GM23338 (cell line): ENCODE measurements around the gene VAPB. TPM values are rescaled to one million over a fixed set of nuclear protein-coding genes. Genes with fewer than 3 reads are reported as not detected.

Source experiments
- ATAC-seq: fragments of 200-7000 bp; cut with Tn5 transposase; 3 replicates; pipeline ENCODE4 v1.9.1; 2020
- DNase-seq: peaks from one replicate; pipeline ENCODE4 v3.0.0-alpha.2; 2015; ENCODE audit warnings: low spot score
- H2AFZ ChIP-seq: fragments of 200-600 bp; sonication (generic); 2 replicates; pipeline ENCODE4 v1.8.0; 2016; ENCODE audit warnings: antibody characterized with exemption, mild to moderate bottlenecking, moderate library complexity
- H3F3A ChIP-seq: fragments of 200-600 bp; sonication (generic); replicated peaks from 2 replicates; pipeline ENCODE4 v1.8.0; 2017; ENCODE audit warnings: antibody characterized with exemption, mixed run types, low read depth
- H3K27ac ChIP-seq: fragments of 200-600 bp; sonication (generic); 2 replicates; pipeline ENCODE4 v1.6.1; 2016; ENCODE audit warnings: low read depth
- H3K27me3 ChIP-seq: fragments of 200-600 bp; sonication (generic); 2 replicates; pipeline ENCODE4 v1.8.0; 2016; ENCODE audit warnings: mild to moderate bottlenecking, mixed run types, moderate library complexity; ENCODE audit not compliant: insufficient read depth
- H3K36me3 ChIP-seq: fragments of 200-600 bp; sonication (generic); 2 replicates; pipeline ENCODE4 v1.8.0; 2016; ENCODE audit warnings: mild to moderate bottlenecking; ENCODE audit not compliant: insufficient read depth
- H3K4me1 ChIP-seq: fragments of 200-600 bp; sonication (generic); 2 replicates; pipeline ENCODE4 v1.8.0; 2016; ENCODE audit warnings: mild to moderate bottlenecking, moderate library complexity; ENCODE audit not compliant: insufficient read depth
- H3K4me2 ChIP-seq: fragments of 200-600 bp; sonication (generic); 2 replicates; pipeline ENCODE4 v1.7.1; 2017; ENCODE audit warnings: mixed run types
- H3K4me3 ChIP-seq: fragments of 200-600 bp; sonication (generic); 2 replicates; pipeline ENCODE4 v1.6.1; 2016; ENCODE audit warnings: mixed run types
- H3K79me2 ChIP-seq: fragments of 200-600 bp; sonication (generic); replicated peaks from 2 replicates; pipeline ENCODE4 v1.8.0; 2017; ENCODE audit warnings: mild to moderate bottlenecking; ENCODE audit not compliant: insufficient read depth
- H3K9me2 ChIP-seq: fragments of 200-600 bp; sonication (generic); 2 replicates; pipeline ENCODE4 v1.8.0; 2017; ENCODE audit not compliant: insufficient read depth
- H4K20me1 ChIP-seq: fragments of 200-600 bp; sonication (generic); replicated peaks from 2 replicates; pipeline ENCODE4 v1.8.0; 2017; ENCODE audit warnings: mild to moderate bottlenecking; ENCODE audit not compliant: insufficient read depth
- H3K27ac Mint-ChIP-seq: 2 replicates; pipeline ENCODE4 v1.8.0; 2020; ENCODE audit warnings: inconsistent platforms, mild to moderate bottlenecking, moderate library complexity, mixed read lengths
- H3K27me3 Mint-ChIP-seq: 3 replicates; pipeline ENCODE4 v1.8.0; 2022; ENCODE audit warnings: low read depth, mild to moderate bottlenecking, moderate library complexity, mixed read lengths, inconsistent platforms; ENCODE audit not compliant: insufficient read depth, poor library complexity
- H3K36me3 Mint-ChIP-seq: 3 replicates; pipeline ENCODE4 v1.8.0; 2021; ENCODE audit warnings: low read depth, mild to moderate bottlenecking, inconsistent platforms, moderate library complexity, mixed read lengths
- H3K4me1 Mint-ChIP-seq: 3 replicates; pipeline ENCODE4 v1.8.0; 2020; ENCODE audit warnings: mild to moderate bottlenecking, inconsistent platforms, mixed read lengths
- H3K4me3 Mint-ChIP-seq: 3 replicates; pipeline ENCODE4 v1.8.0; 2021; ENCODE audit warnings: moderate library complexity, mild to moderate bottlenecking, inconsistent platforms, mixed read lengths
- H3K9me3 Mint-ChIP-seq: 3 replicates; pipeline ENCODE4 v1.8.0; 2020; ENCODE audit warnings: moderate library complexity, mild to moderate bottlenecking, inconsistent platforms, mixed read lengths
- CREB1 ChIP-seq: fragments of 250-450 bp; sonication (Bioruptor Pico); IDR thresholded peaks from 2 replicates; pipeline ENCODE4 v1.5.0; 2020; ENCODE audit warnings: low read depth, mild to moderate bottlenecking, moderate library complexity
- CTCF ChIP-seq, 2 experiments: fragments of 200-600 bp in 1 of 2; sonication (generic) in 1 of 2; conservative IDR thresholded peaks; 2 replicates each; pipeline versions ENCODE4 v1.5.1 to v1.6.1; 2016 to 2017; ENCODE audit warnings: antibody characterized with exemption in 2 of 2, low read depth in 2 of 2, mild to moderate bottlenecking in 2 of 2, moderate library complexity in 1 of 2
- ETS1 ChIP-seq: IDR thresholded peaks from 2 replicates; pipeline ENCODE4 v1.6.1; 2016; ENCODE audit warnings: antibody characterized with exemption
- EZH2 ChIP-seq: fragments of 200-600 bp; sonication (generic); IDR thresholded peaks from one replicate; pipeline ENCODE4 v1.8.0; 2017; ENCODE audit warnings: antibody characterized with exemption, mild to moderate bottlenecking, low read depth; ENCODE audit not compliant: unreplicated experiment
- EZH2phosphoT487 ChIP-seq: fragments of 200-600 bp; sonication (generic); IDR thresholded peaks from one replicate; pipeline ENCODE4 v1.8.1; 2018; ENCODE audit warnings: antibody characterized with exemption; ENCODE audit not compliant: unreplicated experiment
- JUNB ChIP-seq: IDR thresholded peaks from one replicate; pipeline ENCODE4 v1.6.1; 2016; ENCODE audit warnings: antibody characterized with exemption; ENCODE audit not compliant: unreplicated experiment
- NANOG ChIP-seq: IDR thresholded peaks from 2 replicates; pipeline ENCODE4 v1.6.1; 2016; ENCODE audit warnings: antibody characterized with exemption, borderline replicate concordance
- POLR2AphosphoS5 ChIP-seq: IDR thresholded peaks from 2 replicates; pipeline ENCODE4 v1.6.1; 2016; ENCODE audit warnings: antibody characterized with exemption, low read depth
- REST ChIP-seq: IDR thresholded peaks from one replicate; pipeline ENCODE4 v1.6.1; 2018; ENCODE audit warnings: antibody characterized with exemption; ENCODE audit not compliant: unreplicated experiment
- STAT1 ChIP-seq: IDR thresholded peaks from one replicate; pipeline ENCODE4 v1.6.1; 2016; ENCODE audit warnings: antibody characterized with exemption; ENCODE audit not compliant: unreplicated experiment
- ZNF114 ChIP-seq: fragments of 250-450 bp; sonication (Bioruptor Pico); IDR thresholded peaks from 2 replicates; pipeline ENCODE4 v1.5.0; 2020; ENCODE audit warnings: mild to moderate bottlenecking, moderate library complexity
- ZNF331 ChIP-seq: fragments of 250-450 bp; sonication (Bioruptor Pico); IDR thresholded peaks from 2 replicates; pipeline ENCODE4 v1.5.0; 2020; ENCODE audit warnings: low read depth, mild to moderate bottlenecking, moderate library complexity
- polyA plus RNA-seq: library from polyadenylated mRNA; unstranded; fragments of >200 nt; fragmentation: Nextera tagmentation; extraction: Ambion mirVana; gene quantifications from 2 replicates; pipeline ENCODE4 v1.2.1, GENCODE V29; 2016
- total RNA-seq: library from RNA; depleted of rRNA; stranded (reverse); fragments of >200 nt; shearing (Covaris generic); gene quantifications from 2 replicates; pipeline ENCODE4 v1.2.3, GENCODE V29; 2014
- TF ChIP-seq, protein P1 (sequence below): fragments of 250-450 bp; sonication (Bioruptor Pico); IDR thresholded peaks from 2 replicates; pipeline ENCODE4 v1.5.0; 2020; ENCODE audit warnings: mild to moderate bottlenecking, moderate library complexity

The VAPB gene
- total and polyA plus RNA-seq, 2 experiments from 2014 or later = 18.8 to 22.9 TPM

GRCh38 chr20:58482416-58482815 lies 93.4 kb downstream of the VAPB start (continued):
- TF ChIP-seq, protein P1, sequence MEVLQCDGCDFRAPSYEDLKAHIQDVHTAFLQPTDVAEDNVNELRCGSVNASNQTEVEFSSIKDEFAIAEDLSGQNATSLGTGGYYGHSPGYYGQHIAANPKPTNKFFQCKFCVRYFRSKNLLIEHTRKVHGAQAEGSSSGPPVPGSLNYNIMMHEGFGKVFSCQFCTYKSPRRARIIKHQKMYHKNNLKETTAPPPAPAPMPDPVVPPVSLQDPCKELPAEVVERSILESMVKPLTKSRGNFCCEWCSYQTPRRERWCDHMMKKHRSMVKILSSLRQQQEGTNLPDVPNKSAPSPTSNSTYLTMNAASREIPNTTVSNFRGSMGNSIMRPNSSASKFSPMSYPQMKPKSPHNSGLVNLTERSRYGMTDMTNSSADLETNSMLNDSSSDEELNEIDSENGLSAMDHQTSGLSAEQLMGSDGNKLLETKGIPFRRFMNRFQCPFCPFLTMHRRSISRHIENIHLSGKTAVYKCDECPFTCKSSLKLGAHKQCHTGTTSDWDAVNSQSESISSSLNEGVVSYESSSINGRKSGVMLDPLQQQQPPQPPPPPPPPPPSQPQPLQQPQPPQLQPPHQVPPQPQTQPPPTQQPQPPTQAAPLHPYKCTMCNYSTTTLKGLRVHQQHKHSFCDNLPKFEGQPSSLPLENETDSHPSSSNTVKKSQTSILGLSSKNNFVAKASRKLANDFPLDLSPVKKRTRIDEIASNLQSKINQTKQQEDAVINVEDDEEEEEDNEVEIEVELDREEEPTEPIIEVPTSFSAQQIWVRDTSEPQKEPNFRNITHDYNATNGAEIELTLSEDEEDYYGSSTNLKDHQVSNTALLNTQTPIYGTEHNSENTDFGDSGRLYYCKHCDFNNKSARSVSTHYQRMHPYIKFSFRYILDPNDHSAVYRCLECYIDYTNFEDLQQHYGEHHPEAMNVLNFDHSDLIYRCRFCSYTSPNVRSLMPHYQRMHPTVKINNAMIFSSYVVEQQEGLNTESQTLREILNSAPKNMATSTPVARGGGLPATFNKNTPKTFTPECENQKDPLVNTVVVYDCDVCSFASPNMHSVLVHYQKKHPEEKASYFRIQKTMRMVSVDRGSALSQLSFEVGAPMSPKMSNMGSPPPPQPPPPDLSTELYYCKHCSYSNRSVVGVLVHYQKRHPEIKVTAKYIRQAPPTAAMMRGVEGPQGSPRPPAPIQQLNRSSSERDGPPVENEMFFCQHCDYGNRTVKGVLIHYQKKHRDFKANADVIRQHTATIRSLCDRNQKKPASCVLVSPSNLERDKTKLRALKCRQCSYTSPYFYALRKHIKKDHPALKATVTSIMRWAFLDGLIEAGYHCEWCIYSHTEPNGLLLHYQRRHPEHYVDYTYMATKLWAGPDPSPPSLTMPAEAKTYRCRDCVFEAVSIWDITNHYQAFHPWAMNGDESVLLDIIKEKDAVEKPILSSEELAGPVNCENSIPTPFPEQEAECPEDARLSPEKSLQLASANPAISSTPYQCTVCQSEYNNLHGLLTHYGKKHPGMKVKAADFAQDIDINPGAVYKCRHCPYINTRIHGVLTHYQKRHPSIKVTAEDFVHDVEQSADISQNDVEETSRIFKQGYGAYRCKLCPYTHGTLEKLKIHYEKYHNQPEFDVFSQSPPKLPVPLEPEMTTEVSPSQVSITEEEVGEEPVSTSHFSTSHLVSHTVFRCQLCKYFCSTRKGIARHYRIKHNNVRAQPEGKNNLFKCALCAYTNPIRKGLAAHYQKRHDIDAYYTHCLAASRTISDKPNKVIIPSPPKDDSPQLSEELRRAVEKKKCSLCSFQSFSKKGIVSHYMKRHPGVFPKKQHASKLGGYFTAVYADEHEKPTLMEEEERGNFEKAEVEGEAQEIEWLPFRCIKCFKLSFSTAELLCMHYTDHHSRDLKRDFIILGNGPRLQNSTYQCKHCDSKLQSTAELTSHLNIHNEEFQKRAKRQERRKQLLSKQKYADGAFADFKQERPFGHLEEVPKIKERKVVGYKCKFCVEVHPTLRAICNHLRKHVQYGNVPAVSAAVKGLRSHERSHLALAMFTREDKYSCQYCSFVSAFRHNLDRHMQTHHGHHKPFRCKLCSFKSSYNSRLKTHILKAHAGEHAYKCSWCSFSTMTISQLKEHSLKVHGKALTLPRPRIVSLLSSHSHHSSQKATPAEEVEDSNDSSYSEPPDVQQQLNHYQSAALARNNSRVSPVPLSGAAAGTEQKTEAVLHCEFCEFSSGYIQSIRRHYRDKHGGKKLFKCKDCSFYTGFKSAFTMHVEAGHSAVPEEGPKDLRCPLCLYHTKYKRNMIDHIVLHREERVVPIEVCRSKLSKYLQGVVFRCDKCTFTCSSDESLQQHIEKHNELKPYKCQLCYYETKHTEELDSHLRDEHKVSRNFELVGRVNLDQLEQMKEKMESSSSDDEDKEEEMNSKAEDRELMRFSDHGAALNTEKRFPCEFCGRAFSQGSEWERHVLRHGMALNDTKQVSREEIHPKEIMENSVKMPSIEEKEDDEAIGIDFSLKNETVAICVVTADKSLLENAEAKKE (CRISPR knock-in tag) = no peak
- TF ChIP-seq EZH2 (no peak), NANOG (no peak)

- Histone ChIP-seq H3K4me2 (no peak overlapping the region), H2AFZ (no peak overlapping the region), H3F3A (no peaks in the 10 kb centered on the region), H3K79me2 (no peaks in the 10 kb centered on the region), H4K20me1 (no peaks in the 10 kb centered on the region), H3K4me1 (peaks cover 7% of the 10 kb centered on the region; the same call in 1 of the 2 replicates), H3K36me3 (peaks cover 5% of the 10 kb centered on the region; the same call in 1 of the 2 replicates), H3K27me3 (no peaks in the 10 kb centered on the region), H3K27ac (no peak overlapping the region), H3K4me3 (no peak overlapping the region), H3K9me2 (peaks cover 3% of the 10 kb centered on the region; the same call in 1 of the 2 replicates)
- Mint-ChIP-seq H3K36me3 (peaks cover 23% of the 10 kb centered on the region), H3K27ac (no peak overlapping the region), H3K9me3 (peaks cover 39% of the 10 kb centered on the region), H3K27me3 (peaks cover 3% of the 10 kb centered on the region), H3K4me3 (no peak overlapping the region), H3K4me1 (peaks cover 4% of the 10 kb centered on the region; the same call in 2 of the 3 replicates)
- DNase-seq (no peak), ATAC-seq (no peak)
- TF ChIP-seq ETS1 (no peak), CREB1 (CRISPR knock-in tag) (no peak), CTCF (conservative IDR thresholded peaks at IDR 0.05; ENCODE audit: low read depth in 2 of 2) (no peak), ZNF331 (no peak), NANOG (no peak), POLR2AphosphoS5 (no peak), REST (no peak), EZH2phosphoT487 (no peak), EZH2 (no peak), JUNB (no peak), ZNF114 (CRISPR knock-in tag) (no peak), STAT1 (no peak)
These were observed 94.0 kb downstream of the VAPB start for GRCh38 chr20:58483051-58483450.
